Measurements from ENCODE around the gene SUCO.

DNA sequence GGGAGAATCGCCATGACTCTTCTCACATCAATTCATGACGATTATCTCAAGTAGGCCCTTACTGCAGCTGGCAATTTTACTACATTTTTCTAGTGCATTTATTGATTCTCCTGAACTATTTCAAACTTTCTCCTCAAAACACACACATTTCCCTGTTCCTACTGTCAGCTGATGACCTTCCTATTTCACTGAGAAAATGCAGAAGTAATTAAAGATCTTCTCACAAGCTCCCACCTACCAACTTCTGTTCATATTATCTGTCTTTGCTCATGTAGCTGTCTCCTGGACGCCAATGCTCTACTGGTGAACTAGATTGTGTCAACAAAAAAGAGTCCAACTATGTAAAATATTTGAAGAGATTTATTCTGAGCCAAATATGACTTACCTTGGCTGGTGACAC, 89.6 kb downstream of the SUCO start:
- TF ChIP-seq EZH2 (IDR thresholded peaks at IDR 0.05; ENCODE audit: insufficient read depth, low read length), result no peak
- TF ChIP-seq, protein P1, sequence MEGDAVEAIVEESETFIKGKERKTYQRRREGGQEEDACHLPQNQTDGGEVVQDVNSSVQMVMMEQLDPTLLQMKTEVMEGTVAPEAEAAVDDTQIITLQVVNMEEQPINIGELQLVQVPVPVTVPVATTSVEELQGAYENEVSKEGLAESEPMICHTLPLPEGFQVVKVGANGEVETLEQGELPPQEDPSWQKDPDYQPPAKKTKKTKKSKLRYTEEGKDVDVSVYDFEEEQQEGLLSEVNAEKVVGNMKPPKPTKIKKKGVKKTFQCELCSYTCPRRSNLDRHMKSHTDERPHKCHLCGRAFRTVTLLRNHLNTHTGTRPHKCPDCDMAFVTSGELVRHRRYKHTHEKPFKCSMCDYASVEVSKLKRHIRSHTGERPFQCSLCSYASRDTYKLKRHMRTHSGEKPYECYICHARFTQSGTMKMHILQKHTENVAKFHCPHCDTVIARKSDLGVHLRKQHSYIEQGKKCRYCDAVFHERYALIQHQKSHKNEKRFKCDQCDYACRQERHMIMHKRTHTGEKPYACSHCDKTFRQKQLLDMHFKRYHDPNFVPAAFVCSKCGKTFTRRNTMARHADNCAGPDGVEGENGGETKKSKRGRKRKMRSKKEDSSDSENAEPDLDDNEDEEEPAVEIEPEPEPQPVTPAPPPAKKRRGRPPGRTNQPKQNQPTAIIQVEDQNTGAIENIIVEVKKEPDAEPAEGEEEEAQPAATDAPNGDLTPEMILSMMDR (IDR thresholded peaks at IDR 0.05; ENCODE audit: insufficient read depth, low read depth, low read length), result no peak

Measured in astrocyte (in vitro differentiated cells and primary cell).